Aorta (tissue), 5 donors: ENCODE measurements around the gene CELF2. TPM values are rescaled to one million over a fixed set of nuclear protein-coding genes. Genes with fewer than 3 reads are reported as not detected.
A peak's percentile ranks its signal among the peaks of the same experiment; 100 is the strongest.

Experiments
- ATAC-seq: fragments of 200-7000 bp; cut with Tn5 transposase; one replicate; pipeline ENCODE4 v1.9.1; 2022; ENCODE audit warnings: moderate library complexity; ENCODE audit not compliant: low FRiP score
- DNase-seq, 2 donors: peaks; one replicate each; pipeline ENCODE4 v3.0.0-alpha.2; 2020
- H3K27ac ChIP-seq, 2 donors: one replicate each; pipeline ENCODE4 v1.5.1; 2013; ENCODE audit warnings: low read length in 2 of 2, mild to moderate bottlenecking in 2 of 2, moderate library complexity in 2 of 2, control low read depth in 1 of 2, inconsistent platforms in 1 of 2, low read depth in 1 of 2
- H3K27me3 ChIP-seq, 2 donors: one replicate each; pipeline ENCODE4 v1.6.1; 2013; ENCODE audit warnings: control low read depth in 1 of 2, low read length in 1 of 2, mild to moderate bottlenecking in 1 of 2, moderate library complexity in 1 of 2; ENCODE audit not compliant: insufficient read depth in 2 of 2, control insufficient read depth in 1 of 2
- H3K36me3 ChIP-seq, 2 donors: one replicate each; pipeline ENCODE4 v1.6.1; 2013; ENCODE audit warnings: control low read depth in 1 of 2, low read length in 1 of 2, mild to moderate bottlenecking in 1 of 2; ENCODE audit not compliant: insufficient read depth in 2 of 2, control insufficient read depth in 1 of 2
- H3K4me1 ChIP-seq, 2 donors: one replicate each; pipeline ENCODE4 v1.6.1; 2013; ENCODE audit warnings: low read length in 2 of 2, control low read depth in 1 of 2, mild to moderate bottlenecking in 1 of 2, moderate library complexity in 1 of 2; ENCODE audit not compliant: insufficient read depth in 2 of 2, control insufficient read depth in 1 of 2
- H3K4me3 ChIP-seq, 2 donors: one replicate each; pipeline ENCODE4 v1.5.1; 2013; ENCODE audit warnings: low read length in 2 of 2, control low read depth in 1 of 2, mild to moderate bottlenecking in 1 of 2
- H3K9me3 ChIP-seq: one replicate; pipeline ENCODE4 v1.6.1; 2013; ENCODE audit warnings: mild to moderate bottlenecking, low read length; ENCODE audit not compliant: control insufficient read depth
- WGBS, 2 donors: extraction: QIAGEN DNeasy Blood & Tissue Kit; methylation state at CpG; one replicate each; pipeline ENCODE4 v1.1.7; 2013; 5-methylcytosine and 5-hydroxymethylcytosine counted together
- intact Hi-C, 2 donors: fragments of 100-400 bp; cut with DNase I; formaldehyde crosslinking; loops; one replicate each; pipeline versions ENCODE4 v1.14.2 to v1.15.0; 2022
- polyA plus RNA-seq, 2 donors: library from polyadenylated mRNA; stranded (reverse); fragments of 200-250 nt; gene quantifications; one replicate each; pipeline ENCODE4 v1.2.3, GENCODE V29; 2013
- total RNA-seq, 2 donors: library from RNA; stranded (reverse); fragmentation: NEBNext Ultra II Directional; extraction: Animal tissue kit (Norgen Biotek cat#: 25700); gene quantifications; one replicate each; pipeline ENCODE4 v1.2.1, GENCODE V29; 2021
- donor health status: healthy with polysubstance abuse.
- donor health status: Bipolar disorder and iron deficiency.
- donor health status: DM: no; HTN: no; CAD: no.
- donor health status: DM: no; HTN: no; CAD: no.
- donor health status: DM: yes; HTN: yes; CAD: no.

CELF2 gene
- total and polyA plus RNA-seq, 4 donors = 10.9 to 55.4 (median 36.4) TPM

- DNase-seq (no peak), ATAC-seq (peak; percentile 20)
- Histone ChIP-seq H3K27me3 (no peaks in the 10 kb centered on the region), H3K4me3 (no peak overlapping the region), H3K36me3 (no peaks in the 10 kb centered on the region), H3K27ac (no peak overlapping the region), H3K9me3 (no peaks in the 10 kb centered on the region), H3K4me1 (no peaks in the 10 kb centered on the region)
- 59 to 66% methylated on average over 8 of the region's 8 CpGs for WGBS, 2 donors
- intact Hi-C loops = no loop called here
These were observed 319.1 kb downstream of the CELF2 start for GRCh38 chr10:11336722-11337162.

- peak; percentile 8 for ATAC-seq
- Histone ChIP-seq H3K27me3 (no peaks in the 10 kb centered on the region), H3K9me3 (no peaks in the 10 kb centered on the region), H3K27ac (no peak overlapping the region), H3K4me1 (no peaks in the 10 kb centered on the region), H3K36me3 (no peaks in the 10 kb centered on the region), H3K4me3 (no peak overlapping the region)
- DNase-seq = no peak
- intact Hi-C loops = no loop called here
- 60 to 72% methylated on average over 15 of the region's 15 CpGs for WGBS, 2 donors
These were observed 319.8 kb downstream of the CELF2 start for GRCh38 chr10:11337516-11337915.

GRCh38 chr10:11338160-11338844, 320.6 kb downstream of the CELF2 start:
- intact Hi-C loops = no loop called here
- Histone ChIP-seq H3K27me3 (no peaks in the 10 kb centered on the region), H3K27ac (no peak overlapping the region), H3K4me1 (no peaks in the 10 kb centered on the region), H3K9me3 (no peaks in the 10 kb centered on the region), H3K4me3 (no peak overlapping the region), H3K36me3 (no peaks in the 10 kb centered on the region)
- ATAC-seq (no peak), DNase-seq (no peak)
- WGBS, 2 donors = 92 to 94% methylated on average over 10 of the region's 10 CpGs

GRCh38 chr10:11339013-11339412, 321.3 kb downstream of the CELF2 start:
- no peaks in the 10 kb centered on the region for H3K4me1 ChIP-seq
- 27 to 37% methylated on average over 7 of the region's 7 CpGs for WGBS, 2 donors
- H3K36me3 ChIP-seq = no peaks in the 10 kb centered on the region
- no peak overlapping the region for H3K27ac ChIP-seq
- intact Hi-C loops = no loop called here
- H3K4me3 ChIP-seq = no peak overlapping the region
- no peaks in the 10 kb centered on the region for H3K27me3 ChIP-seq
- ATAC-seq = no peak
- DNase-seq = no peak
- no peaks in the 10 kb centered on the region for H3K9me3 ChIP-seq

DNA sequence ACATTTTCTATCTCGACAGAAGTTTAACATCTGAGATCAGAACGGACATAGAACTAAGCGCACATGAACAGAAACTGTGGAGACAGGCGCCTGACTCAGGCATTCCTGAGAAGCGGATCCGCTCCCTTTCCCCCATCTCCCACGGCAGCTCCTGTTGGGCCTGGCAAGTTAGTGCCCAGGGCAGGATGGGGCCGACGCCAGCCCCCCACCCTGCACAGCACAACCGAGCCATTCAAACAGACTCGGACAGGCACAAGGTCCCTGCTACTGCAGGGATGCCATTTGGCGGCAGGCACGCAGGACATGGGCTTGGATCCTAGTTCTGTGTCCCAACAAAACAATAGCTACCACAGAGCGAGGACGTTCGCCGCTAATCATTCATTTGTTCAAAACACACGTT, 322.0 kb downstream of the CELF2 start:
- H3K36me3 ChIP-seq = no peaks in the 10 kb centered on the region
- H3K27ac ChIP-seq = no peak overlapping the region
- no peaks in the 10 kb centered on the region for H3K9me3 ChIP-seq
- intact Hi-C loops = no loop called here
- ATAC-seq = no peak
- no peaks in the 10 kb centered on the region for H3K4me1 ChIP-seq
- no peak overlapping the region for H3K4me3 ChIP-seq
- no peak for DNase-seq
- no peaks in the 10 kb centered on the region for H3K27me3 ChIP-seq
- WGBS, 2 donors = 84 to 93% methylated on average over 18 of the region's 18 CpGs

DNA sequence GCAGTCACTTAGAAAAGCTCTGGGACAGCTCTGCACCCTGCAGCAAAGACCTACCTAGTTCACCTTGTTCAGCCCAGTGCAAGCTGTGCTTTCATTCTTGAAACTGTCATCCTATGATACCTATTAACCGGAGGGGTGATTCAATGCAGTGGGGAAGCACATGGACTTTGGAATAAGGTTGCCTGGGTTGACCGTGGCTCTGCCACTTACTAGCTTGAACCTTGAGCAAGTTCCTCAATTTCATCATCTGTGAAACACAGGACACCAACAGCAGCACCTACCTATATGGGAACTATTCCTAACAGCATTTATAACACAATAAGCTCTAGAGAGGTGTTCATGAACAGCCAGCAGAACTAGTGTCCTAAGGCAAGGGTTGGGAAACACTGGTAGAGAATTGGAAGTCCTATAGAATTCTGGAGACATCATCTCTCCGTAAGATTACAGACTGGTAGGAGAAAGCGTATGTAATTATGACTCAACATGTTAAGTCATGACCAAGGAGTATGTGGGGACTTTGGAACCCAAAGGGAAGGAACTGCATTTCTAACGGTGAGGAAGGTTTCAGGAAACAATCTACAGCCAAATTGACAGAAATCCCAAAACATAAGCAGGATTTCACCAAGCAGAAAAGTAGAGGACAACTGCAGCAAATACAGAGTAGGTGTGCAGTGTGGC, 323.8 kb downstream of the CELF2 start:
- H3K27ac ChIP-seq = no peak overlapping the region
- H3K27me3 ChIP-seq = no peaks in the 10 kb centered on the region
- H3K4me3 ChIP-seq = no peak overlapping the region
- H3K9me3 ChIP-seq = no peaks in the 10 kb centered on the region
- intact Hi-C loops = no loop called here
- no peaks in the 10 kb centered on the region for H3K4me1 ChIP-seq
- WGBS, 2 donors = 88 to 93% methylated on average over 5 of the region's 5 CpGs
- DNase-seq = no peak
- no peak for ATAC-seq
- no peaks in the 10 kb centered on the region for H3K36me3 ChIP-seq

- Histone ChIP-seq H3K4me1 (no peaks in the 10 kb centered on the region), H3K4me3 (no peak overlapping the region), H3K27me3 (no peaks in the 10 kb centered on the region), H3K9me3 (no peaks in the 10 kb centered on the region), H3K36me3 (no peaks in the 10 kb centered on the region), H3K27ac (no peak overlapping the region)
- DNase-seq (no peak), ATAC-seq (peak; percentile 30)
- 90 to 96% methylated on average over 30 of the region's 30 CpGs for WGBS, 2 donors
- intact Hi-C loops = no loop called here
These were observed 326.4 kb downstream of the CELF2 start for GRCh38 chr10:11344081-11344480.

- no peaks in the 10 kb centered on the region for H3K4me1 ChIP-seq
- intact Hi-C loops = no loop called here
- no peaks in the 10 kb centered on the region for H3K36me3 ChIP-seq
- H3K27me3 ChIP-seq = no peaks in the 10 kb centered on the region
- DNase-seq (no peak), ATAC-seq (no peak)
- H3K4me3 ChIP-seq = no peak overlapping the region
- 78 to 83% methylated on average over 28 of the region's 28 CpGs for WGBS, 2 donors
- H3K27ac ChIP-seq = no peak overlapping the region
- H3K9me3 ChIP-seq = no peaks in the 10 kb centered on the region
These were observed 326.9 kb downstream of the CELF2 start for GRCh38 chr10:11344550-11344949.
